ENCODE results near the gene FGF1. TPM values are rescaled to one million over a fixed set of nuclear protein-coding genes. Genes with fewer than 3 reads are reported as not detected.

Gene FGF1
- total and polyA plus RNA-seq, 2 donors (not counting 3 experiments of a cell fraction or from before 2014, with no cell fraction given) = not detected

DNA sequence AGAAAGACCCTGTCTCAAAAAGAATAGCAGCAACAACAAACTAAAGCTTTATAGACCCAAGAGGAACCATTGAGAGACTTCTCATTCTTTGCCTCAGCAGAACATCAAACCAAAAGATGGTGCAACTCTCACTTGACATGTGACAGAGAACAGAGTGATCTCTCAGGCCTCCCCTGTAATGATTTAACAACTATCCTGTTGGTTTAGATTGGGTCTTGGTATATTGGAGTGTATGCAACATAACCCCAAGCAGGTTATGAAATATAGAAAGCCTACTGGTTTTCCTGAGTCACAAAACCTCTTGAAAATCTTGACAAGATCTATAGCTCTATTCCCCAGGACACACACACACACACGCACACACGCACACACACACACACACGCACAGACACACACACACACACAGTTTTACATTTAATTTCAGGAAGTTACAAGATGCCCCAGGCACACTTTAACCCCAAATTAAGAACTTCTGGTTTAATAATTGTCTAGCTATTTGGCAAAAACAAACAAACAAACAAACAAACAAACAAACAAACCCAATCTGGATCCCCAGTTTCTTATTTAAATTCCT lies 6.5 kb upstream of the FGF1 start:
- DNase-seq (ENCODE audit: low read depth, low spot score) (no peak), FAIRE-seq (no peak)
- H3K27ac ChIP-seq (ENCODE audit: insufficient read depth, low read depth, low read length) = no peak overlapping the region
- H3K4me2 ChIP-seq (ENCODE audit: insufficient read depth, low read length) = no peak overlapping the region
- H3K4me1 ChIP-seq (ENCODE audit: control insufficient read depth, extremely low read depth, insufficient read depth, low read length) = no peaks in the 10 kb centered on the region
- H3K9ac ChIP-seq (replicated peaks; ENCODE audit: extremely low read depth, insufficient read depth, low read length) = no peak overlapping the region
- H3K4me3 ChIP-seq (replicated peaks in 1 of 3; ENCODE audit: insufficient read depth in 1 of 3, low read depth in 1 of 3, low read length in 3 of 3) = no peak overlapping the region
- intact Hi-C loops (cut with micrococcal nuclease) = loop anchor here (10.0 kb wide), 1 partner anchor 378 kb away; no protein-coding TSS in a partner anchor
- no peaks in the 10 kb centered on the region for H3K79me2 ChIP-seq (ENCODE audit: control insufficient read depth, insufficient read depth, low read length)
- no peaks in the 10 kb centered on the region for H3K9me1 ChIP-seq (replicated peaks; ENCODE audit: control insufficient read depth, extremely low read depth, insufficient read depth, low read length)
- H2AFZ ChIP-seq (ENCODE audit: low read depth, low read length) = no peak overlapping the region
- peaks cover 17 to 20% of the 10 kb centered on the region in 2 experiments for H3K27me3 ChIP-seq (ENCODE audit: control insufficient read depth in 2 of 2, insufficient read depth in 2 of 2, low read length in 2 of 2)
- BruUV-seq (replicated peaks) = no TSS peak
- H3K9me3 ChIP-seq (replicated peaks; ENCODE audit: control insufficient read depth, insufficient read depth, low read length) = no peaks in the 10 kb centered on the region
- dilution Hi-C loops (cut with MboI; ENCODE audit: extremely low pct_ligation_motif_present, low sequenced_read_pairs) = no loop called here
- TF ChIP-seq POLR2A (IDR thresholded peaks at IDR 0.05; ENCODE audit: low read depth, low read length) (no peak), EZH2 (IDR thresholded peaks at IDR 0.05; ENCODE audit: borderline replicate concordance, low read depth, low read length, severe bottlenecking) (no peak), MYC (IDR thresholded peaks at IDR 0.05; ENCODE audit: low read depth, low read length) (no peak), FOS (IDR thresholded peaks at IDR 0.05; ENCODE audit: borderline replicate concordance, insufficient read depth, low read length) (no peak), JUN (IDR thresholded peaks at IDR 0.05; ENCODE audit: borderline replicate concordance, insufficient read depth, insufficient read length, low read depth) (no peak), POLR2AphosphoS5 (IDR thresholded peaks at IDR 0.05; ENCODE audit: insufficient read depth, low read depth, low read length) (no peak), GATA2 (IDR thresholded peaks at IDR 0.05; ENCODE audit: insufficient read depth, insufficient read length, low read depth, low read length) (no peak)
- TF ChIP-seq, protein P1, sequence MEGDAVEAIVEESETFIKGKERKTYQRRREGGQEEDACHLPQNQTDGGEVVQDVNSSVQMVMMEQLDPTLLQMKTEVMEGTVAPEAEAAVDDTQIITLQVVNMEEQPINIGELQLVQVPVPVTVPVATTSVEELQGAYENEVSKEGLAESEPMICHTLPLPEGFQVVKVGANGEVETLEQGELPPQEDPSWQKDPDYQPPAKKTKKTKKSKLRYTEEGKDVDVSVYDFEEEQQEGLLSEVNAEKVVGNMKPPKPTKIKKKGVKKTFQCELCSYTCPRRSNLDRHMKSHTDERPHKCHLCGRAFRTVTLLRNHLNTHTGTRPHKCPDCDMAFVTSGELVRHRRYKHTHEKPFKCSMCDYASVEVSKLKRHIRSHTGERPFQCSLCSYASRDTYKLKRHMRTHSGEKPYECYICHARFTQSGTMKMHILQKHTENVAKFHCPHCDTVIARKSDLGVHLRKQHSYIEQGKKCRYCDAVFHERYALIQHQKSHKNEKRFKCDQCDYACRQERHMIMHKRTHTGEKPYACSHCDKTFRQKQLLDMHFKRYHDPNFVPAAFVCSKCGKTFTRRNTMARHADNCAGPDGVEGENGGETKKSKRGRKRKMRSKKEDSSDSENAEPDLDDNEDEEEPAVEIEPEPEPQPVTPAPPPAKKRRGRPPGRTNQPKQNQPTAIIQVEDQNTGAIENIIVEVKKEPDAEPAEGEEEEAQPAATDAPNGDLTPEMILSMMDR (IDR thresholded peaks at IDR 0.05; ENCODE audit: extremely low read depth in 1 of 2, insufficient read depth in 1 of 2, low read depth in 1 of 2, low read length in 2 of 2) = no peak
- TF ChIP-seq, protein P2, sequence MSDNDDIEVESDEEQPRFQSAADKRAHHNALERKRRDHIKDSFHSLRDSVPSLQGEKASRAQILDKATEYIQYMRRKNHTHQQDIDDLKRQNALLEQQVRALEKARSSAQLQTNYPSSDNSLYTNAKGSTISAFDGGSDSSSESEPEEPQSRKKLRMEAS (IDR thresholded peaks at IDR 0.05; ENCODE audit: insufficient read depth, insufficient read length) = no peak
- POLR2A ChIA-PET = no interaction called here
- no peaks in the 10 kb centered on the region for H3K36me3 ChIP-seq (ENCODE audit: control insufficient read depth in 2 of 2, extremely low read depth in 1 of 2, insufficient read depth in 2 of 2, low read length in 2 of 2)
- no peaks in the 10 kb centered on the region for H4K20me1 ChIP-seq (replicated peaks; ENCODE audit: control insufficient read depth, extremely low read depth, insufficient read depth, low read length)
- CTCF ChIA-PET = interaction anchor here (0.7 to 4.4 kb wide), 5 partner anchors 21 to 524 kb away, joined by 3 to 25 read pairs (median 4); no protein-coding TSS in a partner anchor

Measured in endothelial cell of umbilical vein (primary cell).